Keratinocyte (primary cell): ENCODE data around the gene ASH1L. TPM values are rescaled to one million over a fixed set of nuclear protein-coding genes. Genes with fewer than 3 reads are reported as not detected.
A peak's percentile ranks its signal among the peaks of the same experiment; 100 is the strongest.

Experiments used
- DNase-seq: peaks from one replicate; pipeline ENCODE4 v3.0.0-alpha.2; 2011; ENCODE audit warnings: low read depth, missing footprints, low spot score
- FAIRE-seq: peaks from 2 replicates; lab custom pipeline; 2011; peaks lifted over from hg19 to GRCh38; lab: Jason Lieb, UNC
- H2AFZ ChIP-seq: 2 replicates; pipeline ENCODE4 v1.6.0; 2012; ENCODE audit warnings: low read length, control low read depth, inconsistent platforms; ENCODE audit not compliant: control insufficient read depth
- H3K27ac ChIP-seq: 2 replicates; pipeline ENCODE4 v1.5.1; 2011; ENCODE audit warnings: low read length; ENCODE audit not compliant: control insufficient read depth, insufficient read depth
- H3K27me3 ChIP-seq: 3 replicates; pipeline ENCODE4 v1.6.0; 2011; ENCODE audit warnings: low read length; ENCODE audit not compliant: control insufficient read depth, insufficient read depth; ENCODE audit errors: extremely low read depth
- H3K36me3 ChIP-seq, 2 experiments: 2 replicates in 1 of 2; 3 replicates in 1 of 2; pipeline ENCODE4 v1.5.1; 2011; ENCODE audit warnings: low read length in 2 of 2, mild to moderate bottlenecking in 1 of 2; ENCODE audit not compliant: control insufficient read depth in 2 of 2, insufficient read depth in 2 of 2; ENCODE audit errors: extremely low read depth in 1 of 2
- H3K4me1 ChIP-seq: 3 replicates; pipeline ENCODE4 v1.5.1; 2011; ENCODE audit warnings: low read length; ENCODE audit not compliant: control insufficient read depth, insufficient read depth; ENCODE audit errors: extremely low read depth
- H3K4me2 ChIP-seq: 3 replicates; pipeline ENCODE4 v1.6.0; 2011; ENCODE audit warnings: low read depth, low read length; ENCODE audit not compliant: control insufficient read depth, insufficient read depth; ENCODE audit errors: extremely low read depth
- H3K4me3 ChIP-seq, 3 experiments: fragments of 200-600 bp in 1 of 3; sonication (generic) in 1 of 3; 2 replicates in 2 of 3; 3 replicates in 1 of 3; pipeline ENCODE4 v1.5.1; 2011 to 2016; ENCODE audit warnings: low read length in 3 of 3, mild to moderate bottlenecking in 3 of 3, control low read depth in 2 of 3, inconsistent platforms in 1 of 3, low read depth in 1 of 3, mixed read lengths in 1 of 3, mixed run types in 1 of 3, moderate library complexity in 1 of 3; ENCODE audit not compliant: control insufficient read depth in 2 of 3, insufficient read depth in 2 of 3; ENCODE audit errors: extremely low read depth in 1 of 3
- H3K79me2 ChIP-seq: 2 replicates; pipeline ENCODE4 v1.6.0; 2012; ENCODE audit warnings: low read length; ENCODE audit not compliant: control insufficient read depth, insufficient read depth
- H3K9ac ChIP-seq: 3 replicates; pipeline ENCODE4 v1.6.0; 2011; ENCODE audit warnings: low read length; ENCODE audit not compliant: control insufficient read depth, insufficient read depth; ENCODE audit errors: extremely low read depth
- H3K9me1 ChIP-seq: 3 replicates; pipeline ENCODE4 v1.6.0; 2011; ENCODE audit warnings: low read length; ENCODE audit not compliant: control insufficient read depth, insufficient read depth; ENCODE audit errors: extremely low read depth
- H3K9me3 ChIP-seq: 2 replicates; pipeline ENCODE4 v1.5.1; 2012; ENCODE audit warnings: low read depth, low read length; ENCODE audit not compliant: control insufficient read depth
- H4K20me1 ChIP-seq: 3 replicates; pipeline ENCODE4 v1.6.0; 2011; ENCODE audit warnings: low read length; ENCODE audit not compliant: control insufficient read depth, insufficient read depth; ENCODE audit errors: extremely low read depth
- EZH2 ChIP-seq: IDR thresholded peaks from one replicate; pipeline ENCODE4 v1.6.1; 2012; ENCODE audit warnings: inconsistent platforms, mild to moderate bottlenecking, low read length, moderate library complexity
- dilution Hi-C: fragments of 300-500 bp; cut with MboI; formaldehyde crosslinking; loops from one replicate; pipeline ENCODE4 v1.7.0; 2020; ENCODE audit warnings: low sequenced_read_pairs; ENCODE audit not compliant: extremely low pct_ligation_motif_present
- polyA plus RNA-seq, 5 experiments: library from polyadenylated mRNA; depleted of rRNA in 3 of 5; stranded (reverse) in 3 of 5; stranded (forward) in 1 of 5; unstranded in 1 of 5; fragments of >200 nt; gene quantifications; 1 replicate in 1 of 5; 2 replicates in 3 of 5; 3 replicates in 1 of 5; pipeline versions ENCODE4 v1.2.1 to v1.2.3, GENCODE V29; 2011 to 2012; ENCODE audit warnings: missing spikeins in 2 of 5, low read depth in 1 of 5, low replicate concordance in 1 of 5
- TF ChIP-seq, protein P1 (sequence below), 3 experiments: IDR thresholded peaks in 1 of 3; conservative IDR thresholded peaks in 1 of 3; optimal IDR thresholded peaks in 1 of 3; 2 replicates in 2 of 3; 3 replicates in 1 of 3; pipeline versions ENCODE3 to v1.5.1; 2011; ENCODE audit warnings: low read length in 3 of 3, mild to moderate bottlenecking in 3 of 3, moderate library complexity in 2 of 3, control low read depth in 1 of 3, inconsistent platforms in 1 of 3; ENCODE audit not compliant: insufficient read depth in 2 of 3; ENCODE audit errors: extremely low read depth in 1 of 3

The ASH1L gene
- polyA plus RNA-seq, 1 donor (not counting 4 experiments of a cell fraction or from before 2014, with no cell fraction given) = 13.8 TPM

DNA sequence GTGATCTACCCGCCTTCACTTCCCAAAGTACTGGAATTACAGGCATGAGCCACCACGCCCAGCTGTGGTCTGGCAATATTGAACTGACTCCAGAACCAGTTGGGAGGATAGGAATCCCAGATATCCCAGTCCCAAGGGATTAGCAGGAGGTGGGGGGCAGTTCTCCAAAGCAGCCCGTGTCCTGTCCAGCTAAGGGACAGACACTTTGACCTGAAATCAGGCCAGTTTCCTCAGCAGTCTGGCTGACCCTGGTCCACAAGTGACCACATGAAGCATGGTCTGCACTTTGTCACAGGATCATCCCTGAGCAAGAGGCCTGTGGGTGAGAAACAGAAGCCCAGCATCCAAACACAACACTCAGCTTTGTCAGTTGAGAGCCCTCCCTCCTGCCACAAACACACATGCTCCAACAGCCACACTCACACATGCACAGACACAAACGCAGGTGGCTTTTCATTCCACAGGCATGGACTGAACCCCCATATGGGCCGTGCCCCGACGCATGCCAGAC, 256.7 kb downstream of the ASH1L start:
- peak overlapping the region; percentile 80 for H2AFZ ChIP-seq

DNA sequence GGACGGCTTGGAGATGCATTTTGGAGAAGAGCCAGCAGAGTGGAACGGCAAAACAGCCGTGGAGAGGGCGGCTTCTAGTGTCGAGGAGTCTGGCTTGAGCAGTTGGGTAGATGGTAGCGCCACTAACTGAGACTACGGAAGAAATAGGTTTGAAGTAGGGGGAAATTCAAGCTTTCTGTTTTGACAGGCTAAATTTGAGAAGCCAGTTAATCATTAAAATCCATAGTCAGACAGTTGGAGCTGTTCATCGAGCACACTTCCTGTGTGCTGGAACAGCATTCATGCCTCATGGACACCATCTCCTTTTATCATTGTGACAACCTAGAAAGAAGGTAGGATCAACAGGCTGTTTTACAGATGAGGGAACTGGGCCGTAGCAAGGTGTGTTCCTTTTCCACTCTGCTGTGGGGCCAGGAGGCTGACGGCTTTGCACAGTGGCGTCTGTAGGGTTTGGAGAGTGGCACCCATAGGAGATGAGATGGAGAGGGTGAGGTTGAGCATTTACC, 258.0 kb downstream of the ASH1L start:
- FAIRE-seq (no peak), DNase-seq (no peak)
- no peaks in the 10 kb centered on the region for H3K9me1 ChIP-seq
- peaks cover 11% of the 10 kb centered on the region for H3K4me1 ChIP-seq
- no peak overlapping the region for H2AFZ ChIP-seq
- no peak overlapping the region for H3K9ac ChIP-seq
- no peak overlapping the region for H3K27ac ChIP-seq
- H3K4me2 ChIP-seq = no peak overlapping the region
- dilution Hi-C loops = no loop called here
- TF ChIP-seq, protein P1, sequence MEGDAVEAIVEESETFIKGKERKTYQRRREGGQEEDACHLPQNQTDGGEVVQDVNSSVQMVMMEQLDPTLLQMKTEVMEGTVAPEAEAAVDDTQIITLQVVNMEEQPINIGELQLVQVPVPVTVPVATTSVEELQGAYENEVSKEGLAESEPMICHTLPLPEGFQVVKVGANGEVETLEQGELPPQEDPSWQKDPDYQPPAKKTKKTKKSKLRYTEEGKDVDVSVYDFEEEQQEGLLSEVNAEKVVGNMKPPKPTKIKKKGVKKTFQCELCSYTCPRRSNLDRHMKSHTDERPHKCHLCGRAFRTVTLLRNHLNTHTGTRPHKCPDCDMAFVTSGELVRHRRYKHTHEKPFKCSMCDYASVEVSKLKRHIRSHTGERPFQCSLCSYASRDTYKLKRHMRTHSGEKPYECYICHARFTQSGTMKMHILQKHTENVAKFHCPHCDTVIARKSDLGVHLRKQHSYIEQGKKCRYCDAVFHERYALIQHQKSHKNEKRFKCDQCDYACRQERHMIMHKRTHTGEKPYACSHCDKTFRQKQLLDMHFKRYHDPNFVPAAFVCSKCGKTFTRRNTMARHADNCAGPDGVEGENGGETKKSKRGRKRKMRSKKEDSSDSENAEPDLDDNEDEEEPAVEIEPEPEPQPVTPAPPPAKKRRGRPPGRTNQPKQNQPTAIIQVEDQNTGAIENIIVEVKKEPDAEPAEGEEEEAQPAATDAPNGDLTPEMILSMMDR (optimal IDR thresholded peaks at IDR 0.05 in 1 of 3, IDR thresholded peaks at IDR 0.05 in 1 of 3, conservative IDR thresholded peaks at IDR 0.05 in 1 of 3; ENCODE audit: extremely low read depth in 1 of 3, insufficient read depth in 2 of 3, low read length in 3 of 3) = no peak
- TF ChIP-seq EZH2 = no peak
- H3K36me3 ChIP-seq = no peaks in the 10 kb centered on the region
- H3K9me3 ChIP-seq = no peaks in the 10 kb centered on the region
- no peak overlapping the region for H3K4me3 ChIP-seq
- H3K79me2 ChIP-seq = peaks cover 11% of the 10 kb centered on the region
- no peaks in the 10 kb centered on the region for H4K20me1 ChIP-seq
- no peaks in the 10 kb centered on the region for H3K27me3 ChIP-seq

More for the DNA sequence above, 256.7 kb downstream of the ASH1L start:
- no peaks in the 10 kb centered on the region for H3K9me3 ChIP-seq
- peaks cover 23% of the 10 kb centered on the region for H3K4me1 ChIP-seq
- H3K9me1 ChIP-seq = no peaks in the 10 kb centered on the region
- H3K27me3 ChIP-seq = no peaks in the 10 kb centered on the region
- H3K36me3 ChIP-seq = peaks cover 0 to 2% of the 10 kb centered on the region in 2 experiments
- H3K79me2 ChIP-seq = peaks cover 24% of the 10 kb centered on the region
- DNase-seq (no peak), FAIRE-seq (no peak)
- dilution Hi-C loops = no loop called here
- H3K27ac ChIP-seq = no peak overlapping the region
- H3K9ac ChIP-seq = no peak overlapping the region
- no peak for TF ChIP-seq EZH2
- TF ChIP-seq, protein P1 (optimal IDR thresholded peaks at IDR 0.05 in 1 of 3, IDR thresholded peaks at IDR 0.05 in 1 of 3, conservative IDR thresholded peaks at IDR 0.05 in 1 of 3; ENCODE audit: extremely low read depth in 1 of 3, insufficient read depth in 2 of 3, low read length in 3 of 3) = no peak
- H4K20me1 ChIP-seq = no peaks in the 10 kb centered on the region
- no peak overlapping the region for H3K4me2 ChIP-seq
- no peak overlapping the region for H3K4me3 ChIP-seq
